Spleen (tissue), 11 donors: ENCODE data around the gene PKP4. TPM values are rescaled to one million over a fixed set of nuclear protein-coding genes. Genes with fewer than 3 reads are reported as not detected.

Experiments
- DNase-seq: peaks from one replicate; pipeline ENCODE4 v3.0.0-alpha.2; 2020
- H3K27ac ChIP-seq, 8 donors: fragments of 200-600 bp; sonication (generic) in 7 of 8; 1 replicate in 4 of 8; 2 replicates in 4 of 8; pipeline versions ENCODE4 v1.5.0 to v1.8.0; 2016 to 2021; ENCODE audit warnings: inconsistent platforms in 4 of 8, mild to moderate bottlenecking in 4 of 8, moderate library complexity in 1 of 8
- H3K27me3 ChIP-seq, 7 donors: fragments of 200-600 bp; sonication (generic) in 6 of 7; replicated peaks in 1 of 7; 1 replicate in 4 of 7; 2 replicates in 3 of 7; pipeline versions ENCODE4 v1.5.0 to v1.8.0; 2016 to 2021; ENCODE audit warnings: inconsistent platforms in 3 of 7, mild to moderate bottlenecking in 1 of 7
- H3K36me3 ChIP-seq, 6 donors: fragments of 200-600 bp; sonication (generic) in 5 of 6; 1 replicate in 4 of 6; 2 replicates in 2 of 6; pipeline versions ENCODE4 v1.5.0 to v1.8.0; 2016 to 2021; ENCODE audit warnings: inconsistent platforms in 2 of 6
- H3K4me1 ChIP-seq, 6 donors: fragments of 200-600 bp; sonication (generic) in 5 of 6; 1 replicate in 3 of 6; 2 replicates in 3 of 6; pipeline versions ENCODE4 v1.5.0 to v1.8.0; 2016 to 2021; ENCODE audit warnings: inconsistent platforms in 3 of 6
- H3K4me3 ChIP-seq, 8 donors: fragments of 200-600 bp; sonication (generic) in 7 of 8; 1 replicate in 4 of 8; 2 replicates in 4 of 8; pipeline versions ENCODE4 v1.5.0 to v1.8.0; 2016 to 2021; ENCODE audit warnings: inconsistent platforms in 4 of 8, mild to moderate bottlenecking in 4 of 8, moderate library complexity in 2 of 8
- H3K9me3 ChIP-seq, 8 donors: fragments of 200-600 bp; sonication (generic) in 7 of 8; 1 replicate in 4 of 8; 2 replicates in 4 of 8; pipeline versions ENCODE4 v1.5.0 to v1.8.0; 2016 to 2021; ENCODE audit warnings: inconsistent platforms in 4 of 8
- POLR2A ChIP-seq, 3 donors: fragments of 450-650 bp; IDR thresholded peaks; one replicate each; pipeline ENCODE4 v1.5.1; 2017; ENCODE audit warnings: antibody characterized with exemption in 3 of 3, mild to moderate bottlenecking in 1 of 3
- POLR2AphosphoS5 ChIP-seq, 3 donors: sonication (generic); formaldehyde crosslinking; IDR thresholded peaks; one replicate each; pipeline ENCODE4 v1.5.1; 2017; ENCODE audit warnings: antibody characterized with exemption in 3 of 3
- WGBS, 5 donors: extraction: QIAGEN DNeasy Blood & Tissue Kit in 3 of 5; methylation state at CpG; one replicate each; pipeline versions ENCODE4 v1.1.5 to v1.1.7; 2013 to 2018; 5-methylcytosine and 5-hydroxymethylcytosine counted together
- intact Hi-C: fragments of 100-400 bp; cut with DNase I; formaldehyde crosslinking; loops from one replicate; pipeline ENCODE4 v1.15.0; 2023; ENCODE audit warnings: low total_unique reads
- polyA plus RNA-seq, 3 donors: library from polyadenylated mRNA; stranded (reverse); fragments of 200-250 nt; gene quantifications; one replicate each; pipeline ENCODE4 v1.2.1, GENCODE V29; 2013
- total RNA-seq, 7 donors: library from RNA; depleted of rRNA in 3 of 7; stranded (reverse); fragments of >200 nt in 3 of 7; fragmentation: NEBNext Ultra II Directional in 4 of 7; extraction: Animal tissue kit (Norgen Biotek cat#: 25700) in 4 of 7; gene quantifications; one replicate each; pipeline versions ENCODE4 v1.1.0 to v1.2.1, GENCODE V29; 2016 to 2021
- TF ChIP-seq, protein P1 (sequence below), 11 experiments: fragments of 200-600 bp in 7 of 11; fragments of 450-650 bp in 4 of 11; sonication (generic) in 4 of 11; IDR thresholded peaks in 8 of 11; conservative IDR thresholded peaks in 3 of 11; 1 replicate in 7 of 11; 2 replicates in 4 of 11; pipeline versions ENCODE4 v1.4.0 to v1.8.0; 2016 to 2021; ENCODE audit warnings: antibody characterized with exemption in 11 of 11, inconsistent platforms in 4 of 11, mild to moderate bottlenecking in 1 of 11
- donor health status: healthy with polysubstance abuse.
- donor health status: DM: no; HTN: no; CAD: no; lungs with moderate emphysema.
- donor health status: DM: no; HTN: no; CAD: no.
- donor health status: Bipolar disorder and iron deficiency.
- donor health status: healthy.
- donor health status: DM: no; HTN: no; CAD: no.
- donor health status: DM: yes; HTN: yes; CAD: no.

The PKP4 gene
- total and polyA plus RNA-seq, 10 donors: 4.9 to 53.5 (median 29.2) TPM

- H3K4me3 ChIP-seq: no peak overlapping the region
- no peaks in the 10 kb centered on the region for H3K9me3 ChIP-seq
- no peaks in the 10 kb centered on the region for H3K36me3 ChIP-seq
- no peak for TF ChIP-seq POLR2AphosphoS5 (IDR thresholded peaks at IDR 0.05)
- TF ChIP-seq, protein P1, sequence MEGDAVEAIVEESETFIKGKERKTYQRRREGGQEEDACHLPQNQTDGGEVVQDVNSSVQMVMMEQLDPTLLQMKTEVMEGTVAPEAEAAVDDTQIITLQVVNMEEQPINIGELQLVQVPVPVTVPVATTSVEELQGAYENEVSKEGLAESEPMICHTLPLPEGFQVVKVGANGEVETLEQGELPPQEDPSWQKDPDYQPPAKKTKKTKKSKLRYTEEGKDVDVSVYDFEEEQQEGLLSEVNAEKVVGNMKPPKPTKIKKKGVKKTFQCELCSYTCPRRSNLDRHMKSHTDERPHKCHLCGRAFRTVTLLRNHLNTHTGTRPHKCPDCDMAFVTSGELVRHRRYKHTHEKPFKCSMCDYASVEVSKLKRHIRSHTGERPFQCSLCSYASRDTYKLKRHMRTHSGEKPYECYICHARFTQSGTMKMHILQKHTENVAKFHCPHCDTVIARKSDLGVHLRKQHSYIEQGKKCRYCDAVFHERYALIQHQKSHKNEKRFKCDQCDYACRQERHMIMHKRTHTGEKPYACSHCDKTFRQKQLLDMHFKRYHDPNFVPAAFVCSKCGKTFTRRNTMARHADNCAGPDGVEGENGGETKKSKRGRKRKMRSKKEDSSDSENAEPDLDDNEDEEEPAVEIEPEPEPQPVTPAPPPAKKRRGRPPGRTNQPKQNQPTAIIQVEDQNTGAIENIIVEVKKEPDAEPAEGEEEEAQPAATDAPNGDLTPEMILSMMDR (IDR thresholded peaks at IDR 0.05 in 8 of 11, conservative IDR thresholded peaks at IDR 0.05 in 3 of 11): no peak
- no peak for TF ChIP-seq POLR2A (IDR thresholded peaks at IDR 0.05)
- WGBS, 5 donors: 84 to 88% (median 86%) methylated on average over 2 of the region's 2 CpGs
- H3K4me1 ChIP-seq: peaks cover 0 to 24% (median 9%) of the 10 kb centered on the region in 6 donors
- no peaks in the 10 kb centered on the region for H3K27me3 ChIP-seq
- no peak overlapping the region for H3K27ac ChIP-seq
- intact Hi-C loops: no loop called here
- no peak for DNase-seq
Measured at GRCh38 chr2:158488442-158489216, 31.9 kb downstream of the PKP4 start.

GRCh38 chr2:158489366-158490112 lies 32.8 kb downstream of the PKP4 start:
- H3K36me3 ChIP-seq: no peaks in the 10 kb centered on the region
- no peaks in the 10 kb centered on the region for H3K9me3 ChIP-seq
- 58 to 72% (median 69%) methylated on average over 6 of the region's 6 CpGs for WGBS, 5 donors
- intact Hi-C loops: no loop called here
- H3K4me3 ChIP-seq: no peak overlapping the region
- H3K4me1 ChIP-seq: peaks cover 0 to 24% (median 9%) of the 10 kb centered on the region in 6 donors
- no peak for DNase-seq
- no peak overlapping the region for H3K27ac ChIP-seq
- no peaks in the 10 kb centered on the region for H3K27me3 ChIP-seq
- no peak for TF ChIP-seq POLR2AphosphoS5 (IDR thresholded peaks at IDR 0.05)
- TF ChIP-seq POLR2A (IDR thresholded peaks at IDR 0.05): no peak
- TF ChIP-seq, protein P1 (IDR thresholded peaks at IDR 0.05 in 8 of 11, conservative IDR thresholded peaks at IDR 0.05 in 3 of 11): no peak

- no peak for DNase-seq
- Histone ChIP-seq H3K27ac (no peak overlapping the region), H3K4me1 (peaks cover 0 to 24% (median 9%) of the 10 kb centered on the region in 6 donors), H3K27me3 (no peaks in the 10 kb centered on the region), H3K9me3 (no peaks in the 10 kb centered on the region), H3K36me3 (no peaks in the 10 kb centered on the region), H3K4me3 (no peak overlapping the region)
- TF ChIP-seq, protein P1 (IDR thresholded peaks at IDR 0.05 in 8 of 11, conservative IDR thresholded peaks at IDR 0.05 in 3 of 11): no peak
- no peak for TF ChIP-seq POLR2A (IDR thresholded peaks at IDR 0.05)
- intact Hi-C loops: no loop called here
- WGBS, 5 donors: 92 to 97% (median 96%) methylated on average over 4 of the region's 4 CpGs
Measured at GRCh38 chr2:158491072-158491471, 34.3 kb downstream of the PKP4 start.

DNA sequence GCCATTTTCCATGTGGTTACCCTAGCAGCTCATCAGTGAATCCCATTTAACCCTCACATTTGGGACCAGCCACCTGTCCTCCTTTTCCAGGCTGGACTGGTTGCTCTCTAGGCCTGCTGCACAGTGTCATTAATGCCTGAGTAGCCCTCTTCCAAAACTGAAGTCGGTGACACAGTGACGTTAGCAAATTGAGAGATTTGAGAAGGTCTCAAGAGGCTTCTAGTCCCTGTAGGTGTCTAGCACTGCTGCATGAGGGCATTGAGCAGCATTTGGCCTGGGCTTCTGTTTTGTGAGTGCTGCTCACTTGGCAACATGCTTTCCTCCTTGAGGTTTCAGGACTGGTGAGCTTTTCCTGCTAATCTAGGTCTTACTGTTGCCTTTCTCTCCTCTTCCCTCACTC lies 36.7 kb downstream of the PKP4 start:
- Histone ChIP-seq H3K27ac (no peak overlapping the region), H3K9me3 (no peaks in the 10 kb centered on the region), H3K27me3 (no peaks in the 10 kb centered on the region), H3K36me3 (no peaks in the 10 kb centered on the region), H3K4me3 (no peak overlapping the region), H3K4me1 (peaks cover 0 to 12% (median 3%) of the 10 kb centered on the region in 6 donors)
- intact Hi-C loops: no loop called here
- no peak for DNase-seq
- 63 to 95% (median 94%) methylated on average over 2 of the region's 2 CpGs for WGBS, 5 donors
- TF ChIP-seq POLR2AphosphoS5 (IDR thresholded peaks at IDR 0.05): no peak
- TF ChIP-seq, protein P1 (IDR thresholded peaks at IDR 0.05 in 8 of 11, conservative IDR thresholded peaks at IDR 0.05 in 3 of 11): no peak
- TF ChIP-seq POLR2A (IDR thresholded peaks at IDR 0.05): no peak
